Skeletal muscle cell (primary cell): ENCODE data around the gene CFAP54.

ENCODE experiments used
- DNase-seq: peaks from one replicate; pipeline ENCODE4 v3.0.0-alpha.2; 2010; ENCODE audit warnings: low read depth
- H3K4me3 ChIP-seq: 2 replicates; pipeline ENCODE4 v1.5.1; 2011; ENCODE audit warnings: low read depth, mild to moderate bottlenecking, control low read depth, low read length, moderate library complexity

The CFAP54 gene

DNA sequence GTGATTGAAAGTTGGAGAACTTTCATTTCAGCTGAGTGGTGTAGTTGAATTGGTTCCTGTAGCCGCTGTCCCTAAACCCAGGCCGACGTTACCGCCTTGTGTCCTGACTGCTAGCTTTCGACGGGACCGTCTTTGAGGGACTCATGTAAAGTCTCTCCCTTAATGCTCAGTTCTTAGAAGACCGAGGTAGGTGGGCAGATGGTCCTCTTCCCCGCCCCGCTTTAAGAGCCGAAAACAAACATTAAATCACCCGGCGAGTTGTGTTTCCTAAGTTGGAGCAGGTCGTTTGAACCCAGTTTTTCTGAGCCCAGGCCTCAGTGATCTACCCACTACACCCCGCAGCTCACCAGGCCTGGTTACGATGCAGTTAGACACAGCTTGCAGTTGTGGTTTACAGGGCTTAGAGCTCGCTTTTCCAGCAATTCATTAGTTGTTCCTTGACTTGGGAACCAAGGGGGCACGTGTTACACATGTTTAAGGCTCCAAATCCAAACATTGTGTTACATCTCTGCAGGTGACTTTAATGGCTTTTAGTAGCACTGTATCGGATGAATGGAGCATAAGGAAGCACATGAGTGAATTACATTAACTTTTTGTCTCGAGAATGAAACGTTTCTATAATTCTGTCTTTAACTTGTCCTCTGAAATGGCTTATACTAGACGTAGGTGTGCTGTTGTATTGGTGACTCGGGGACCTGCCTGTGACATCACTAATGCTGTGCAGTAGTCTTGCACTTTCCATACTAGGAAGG lies 418.5 kb downstream of the CFAP54 start:
- H3K4me3 ChIP-seq = peak overlapping the region; percentile 89
- DNase-seq = no peak

DNA sequence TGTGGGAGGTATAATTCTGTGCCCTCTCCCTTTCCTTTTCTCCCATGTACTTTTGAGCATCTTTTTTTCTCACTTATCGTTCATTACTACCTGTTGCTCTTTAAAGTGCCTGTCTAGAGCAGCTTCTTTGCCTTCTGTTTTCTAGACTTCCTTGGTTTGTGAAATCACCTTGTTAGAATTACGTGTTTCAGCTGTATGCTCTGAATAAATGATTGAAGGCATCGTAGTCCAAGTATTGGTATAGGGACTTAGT lies 419.0 kb downstream of the CFAP54 start:
- DNase-seq = no peak
- H3K4me3 ChIP-seq = peak overlapping the region; percentile 8

DNA sequence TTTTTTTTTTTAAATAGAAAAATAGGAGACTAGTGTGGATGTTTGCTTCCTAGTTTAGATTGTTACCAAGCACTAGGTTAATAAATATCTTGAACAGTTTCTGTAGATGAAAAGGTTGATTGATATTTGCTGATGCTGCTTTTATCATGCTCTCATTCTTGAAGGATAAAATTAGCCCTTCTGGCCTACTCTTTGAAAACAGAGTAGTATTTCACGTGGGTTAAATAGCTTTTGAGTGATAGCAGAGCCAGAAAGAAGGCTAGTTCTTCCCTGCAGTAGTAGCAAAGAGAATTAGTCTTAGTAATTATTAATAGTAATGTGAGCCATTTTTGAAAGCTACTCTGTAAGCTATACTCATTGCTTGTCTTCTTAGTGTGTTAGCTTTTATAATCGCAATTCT lies 422.9 kb downstream of the CFAP54 start:
- no peak for DNase-seq

DNA sequence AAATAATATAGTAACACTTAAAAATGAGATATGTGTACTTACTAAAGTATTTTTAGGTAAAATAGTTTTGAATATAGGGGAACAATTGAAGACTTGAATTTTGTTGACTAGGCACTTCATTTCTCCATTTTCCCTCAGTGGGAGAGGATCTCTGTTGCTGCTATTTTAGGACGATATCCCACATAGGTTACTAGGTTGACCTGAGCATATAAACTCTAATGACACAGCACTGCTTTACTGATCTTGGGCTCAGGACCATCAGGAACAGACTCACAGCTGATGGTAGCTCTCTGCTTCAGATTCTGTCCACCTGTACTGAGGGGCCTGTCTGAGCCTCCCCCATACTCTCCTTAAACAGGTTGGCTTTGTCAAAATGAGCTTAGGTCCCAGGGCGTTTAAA lies 423.6 kb downstream of the CFAP54 start:
- DNase-seq = no peak
- no peak overlapping the region for H3K4me3 ChIP-seq

More for the DNA sequence above, 422.9 kb downstream of the CFAP54 start:
- H3K4me3 ChIP-seq = no peak overlapping the region

DNA sequence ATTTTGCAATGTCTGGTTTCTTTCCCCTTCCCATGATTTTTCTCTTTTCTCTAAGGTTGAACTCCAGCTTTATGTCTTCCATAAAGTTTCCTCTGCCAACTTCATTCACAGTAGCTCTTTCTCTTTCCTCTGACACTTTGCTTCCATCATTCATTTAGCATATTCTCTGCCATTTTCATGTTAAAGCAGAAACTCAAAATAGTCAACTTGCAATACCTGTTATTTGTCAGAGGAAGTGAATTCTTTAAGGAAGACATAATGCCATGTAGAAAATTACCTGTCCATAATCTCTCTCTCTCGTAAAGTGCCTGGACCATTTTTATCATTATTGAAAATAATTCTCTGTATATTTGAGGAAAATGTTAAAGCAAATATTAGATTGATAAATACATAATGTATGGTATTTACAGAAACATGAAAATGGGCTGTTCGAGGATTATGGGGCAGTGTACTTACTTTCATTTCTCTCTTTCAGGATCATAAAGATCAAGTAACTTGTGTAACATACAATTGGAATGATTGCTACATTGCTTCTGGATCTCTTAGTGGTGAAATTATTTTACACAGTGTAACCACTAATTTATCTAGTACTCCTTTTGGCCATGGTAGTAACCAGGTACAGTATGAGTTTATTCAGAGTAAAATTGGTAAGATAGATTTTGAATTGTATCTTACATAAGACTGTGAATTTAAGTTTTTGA lies 430.3 kb downstream of the CFAP54 start:
- DNase-seq = no peak

More for the DNA sequence above, 430.3 kb downstream of the CFAP54 start:
- no peak overlapping the region for H3K4me3 ChIP-seq
